HK-2 (cell line): ENCODE data around the gene DMD.

ENCODE experiments used
- DNase-seq: peaks from one replicate; pipeline ENCODE4 v3.0.0-alpha.2; 2018; ENCODE audit not compliant: unreplicated experiment

The DMD gene

GRCh38 chrX:33041141-33041540, 170.2 kb downstream of the DMD start:
- no peak for DNase-seq

GRCh38 chrX:33032700-33033099, 178.6 kb downstream of the DMD start:
- DNase-seq: no peak

- DNase-seq: no peak
Measured at GRCh38 chrX:33014949-33015348, 196.4 kb downstream of the DMD start.

GRCh38 chrX:33014086-33014485, 197.3 kb downstream of the DMD start:
- no peak for DNase-seq

- DNase-seq: no peak
Measured at GRCh38 chrX:33001107-33001506, 210.2 kb downstream of the DMD start.

- no peak for DNase-seq
Measured at GRCh38 chrX:32998776-32999175, 212.6 kb downstream of the DMD start.

- DNase-seq: no peak
Measured at GRCh38 chrX:32995427-32995826, 215.9 kb downstream of the DMD start.

- DNase-seq: no peak
Measured at GRCh38 chrX:32987142-32987541, 224.2 kb downstream of the DMD start.

- DNase-seq: no peak
Measured at GRCh38 chrX:32985544-32985943, 225.8 kb downstream of the DMD start.

- DNase-seq: no peak
Measured at GRCh38 chrX:32966821-32967355, 244.5 kb downstream of the DMD start.

GRCh38 chrX:32954125-32954524, 257.2 kb downstream of the DMD start:
- DNase-seq: no peak

GRCh38 chrX:32948130-32948529, 263.2 kb downstream of the DMD start:
- no peak for DNase-seq

GRCh38 chrX:32937043-32937442, 274.3 kb downstream of the DMD start:
- no peak for DNase-seq

GRCh38 chrX:32933548-32933947, 277.8 kb downstream of the DMD start:
- no peak for DNase-seq

GRCh38 chrX:32929040-32929439, 282.3 kb downstream of the DMD start:
- DNase-seq: no peak

- DNase-seq: no peak
Measured at GRCh38 chrX:32896088-32896487, 315.3 kb downstream of the DMD start.

GRCh38 chrX:32894679-32895078, 316.7 kb downstream of the DMD start:
- no peak for DNase-seq

GRCh38 chrX:32893751-32894150, 317.6 kb downstream of the DMD start:
- no peak for DNase-seq

GRCh38 chrX:32877592-32877991, 333.8 kb downstream of the DMD start:
- DNase-seq: no peak

- no peak for DNase-seq
Measured at GRCh38 chrX:32874839-32875238, 336.5 kb downstream of the DMD start.

GRCh38 chrX:32873786-32874185, 337.6 kb downstream of the DMD start:
- no peak for DNase-seq

GRCh38 chrX:32871636-32872035, 339.7 kb downstream of the DMD start:
- no peak for DNase-seq

- no peak for DNase-seq
Measured at GRCh38 chrX:32868524-32868895, 342.8 kb downstream of the DMD start.

GRCh38 chrX:32867781-32868523, 343.4 kb downstream of the DMD start:
- no peak for DNase-seq
